Lung microvascular endothelial cell (primary cell): ENCODE measurements around the gene UACA. TPM values are rescaled to one million over a fixed set of nuclear protein-coding genes. Genes with fewer than 3 reads are reported as not detected.
"Not testable (repeated sequence)": the region's sequence is repeated elsewhere in the genome, so short reads cannot be mapped to it uniquely, and the experiment has no call there.

ENCODE experiments used
- DNase-seq, 2 donors: peaks; one replicate each; pipeline versions ENCODE4 v3.0.0 to v3.0.0-alpha.2; 2010; ENCODE audit warnings: low read depth in 2 of 2
- total RNA-seq: library from RNA; depleted of rRNA; stranded (reverse); fragments of >200 nt; gene quantifications from 2 replicates; pipeline ENCODE4 v1.2.1, GENCODE V29; 2014

UACA gene
- total RNA-seq, 1 donor from 2014 or later, result 189 TPM

DNA sequence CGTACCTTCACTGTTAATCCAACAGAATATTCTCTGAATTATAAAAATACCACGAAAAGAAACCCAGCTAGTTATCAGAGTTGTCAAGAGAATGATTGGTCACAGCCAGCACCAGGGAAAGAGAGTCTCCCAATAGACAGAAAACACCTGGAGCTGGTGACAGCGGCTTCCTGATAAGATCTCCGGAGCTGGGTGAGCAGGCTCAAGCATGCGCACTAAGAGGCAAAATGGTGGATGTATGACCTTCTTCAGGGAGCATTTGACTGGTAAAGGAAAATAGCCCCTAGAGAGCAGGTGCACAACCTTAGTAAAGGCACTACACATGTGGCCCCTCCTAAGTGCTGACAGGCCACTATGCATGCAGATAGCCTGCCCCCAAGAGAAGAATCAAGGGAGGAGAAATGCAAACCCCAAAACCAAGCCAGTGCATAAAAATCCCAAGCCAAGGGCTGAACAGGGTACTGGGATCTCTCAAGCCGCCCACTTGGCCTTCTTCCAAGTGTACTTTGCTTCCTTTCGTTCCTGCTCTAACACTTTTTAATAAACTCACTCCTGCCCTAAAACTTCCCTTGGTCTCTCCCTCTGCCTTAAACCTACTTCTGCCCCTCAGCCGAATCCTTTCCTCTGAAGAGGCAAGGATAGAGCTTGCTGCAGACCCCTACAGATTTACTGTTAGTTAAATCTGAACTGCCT lies 93.2 kb downstream of the UACA start:
- no peak for DNase-seq

DNA sequence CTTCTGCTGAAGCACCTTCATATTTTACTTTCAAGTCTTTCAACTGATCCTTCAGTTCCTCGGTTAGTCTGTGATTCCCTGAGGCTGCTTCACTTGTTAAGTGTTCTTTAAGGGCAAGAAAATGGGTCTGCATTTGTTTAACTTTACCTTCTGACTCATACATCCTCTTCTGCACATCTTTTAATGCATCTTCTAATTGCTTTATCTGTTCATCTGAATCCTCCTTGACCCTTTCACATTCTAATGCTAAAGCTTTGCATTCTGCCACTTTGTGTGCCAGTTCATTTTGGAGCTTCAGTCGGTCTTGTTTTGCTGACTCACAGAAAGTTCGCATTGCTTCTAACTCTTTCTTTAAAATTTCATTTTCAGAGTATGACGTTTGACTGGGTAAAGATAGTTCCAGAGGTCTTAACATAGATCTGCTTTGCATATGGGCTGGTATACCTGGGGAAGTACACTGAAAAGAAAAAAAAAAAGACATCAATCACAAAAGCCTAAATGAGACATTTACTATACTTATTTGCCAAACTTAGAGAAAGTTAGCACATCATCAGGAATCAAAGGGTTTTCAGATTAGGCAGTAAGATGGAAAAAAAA lies 94.3 kb downstream of the UACA start:
- no peak for DNase-seq

DNA sequence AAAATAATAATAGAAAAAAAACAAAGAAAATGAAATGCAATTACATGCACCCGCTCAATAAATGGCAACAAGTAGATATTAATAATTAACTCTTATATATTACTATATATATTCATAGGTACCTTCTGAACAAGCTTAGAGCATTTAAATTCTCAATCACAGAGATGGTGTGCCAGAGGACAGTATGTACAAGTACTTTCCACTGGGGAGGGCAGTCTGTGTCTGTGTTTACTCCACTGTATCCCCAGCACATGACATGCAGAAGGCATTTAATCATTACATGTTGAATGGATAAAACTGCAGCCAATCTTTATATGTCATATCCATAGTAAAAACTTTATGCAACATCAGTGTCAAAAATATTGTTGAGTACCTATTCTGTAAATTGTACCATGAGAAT lies 97.8 kb downstream of the UACA start:
- DNase-seq, result no peak

DNA sequence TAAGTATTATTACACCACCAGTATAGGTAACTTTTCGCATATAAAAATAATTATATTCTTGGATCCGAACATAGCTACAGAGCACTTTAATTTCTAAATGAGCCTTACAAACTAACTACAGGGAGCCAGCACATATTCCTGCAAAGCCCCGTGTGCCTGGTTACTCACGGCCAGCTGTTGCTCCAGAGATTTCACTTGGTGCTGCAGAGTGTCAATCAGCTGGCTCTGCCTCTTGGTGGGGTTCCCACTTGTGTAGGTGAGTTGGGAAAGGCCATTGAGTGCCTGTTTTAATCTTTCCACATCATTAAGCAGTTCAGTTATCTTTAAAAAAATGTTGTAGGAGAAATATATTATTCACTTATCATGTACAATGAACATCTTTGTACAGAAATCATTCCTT lies 98.9 kb downstream of the UACA start:
- no peak for DNase-seq

DNA sequence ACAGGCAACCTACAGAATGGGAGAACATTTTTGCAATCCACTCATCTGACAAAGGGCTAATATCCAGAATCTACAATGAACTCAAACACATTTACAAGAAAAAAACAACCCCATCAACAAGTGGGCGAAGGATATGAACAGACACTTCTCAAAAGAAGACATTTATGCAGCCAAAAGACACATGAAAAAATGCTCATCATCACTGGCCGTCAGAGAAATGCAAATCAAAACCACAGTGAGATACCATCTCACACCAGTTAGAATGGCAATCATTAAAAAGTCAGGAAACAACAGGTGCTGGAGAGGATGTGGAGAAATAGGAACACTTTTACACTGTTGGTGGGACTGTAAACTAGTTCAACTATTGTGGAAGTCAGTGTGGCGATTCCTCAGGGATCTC lies 100.3 kb downstream of the UACA start:
- DNase-seq, result not testable (repeated sequence)

DNA sequence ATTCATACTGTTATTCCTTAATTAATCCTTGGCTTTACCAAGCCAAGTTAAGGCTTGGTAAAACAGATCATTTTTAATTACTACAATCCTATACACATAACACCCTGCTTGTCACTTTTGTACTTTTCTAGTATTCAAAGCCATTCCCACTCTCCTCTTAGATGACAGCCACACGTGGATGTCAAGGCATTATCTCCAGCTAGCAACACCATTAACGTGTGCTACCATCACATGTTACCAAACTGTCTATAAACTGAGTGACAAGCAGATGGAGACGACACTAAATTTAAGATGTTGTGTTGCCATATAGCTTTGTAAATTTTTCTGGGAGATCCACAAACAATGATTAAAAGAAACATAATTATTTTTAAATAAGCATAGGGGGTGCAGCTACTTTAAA lies 103.7 kb downstream of the UACA start:
- DNase-seq, result no peak

DNA sequence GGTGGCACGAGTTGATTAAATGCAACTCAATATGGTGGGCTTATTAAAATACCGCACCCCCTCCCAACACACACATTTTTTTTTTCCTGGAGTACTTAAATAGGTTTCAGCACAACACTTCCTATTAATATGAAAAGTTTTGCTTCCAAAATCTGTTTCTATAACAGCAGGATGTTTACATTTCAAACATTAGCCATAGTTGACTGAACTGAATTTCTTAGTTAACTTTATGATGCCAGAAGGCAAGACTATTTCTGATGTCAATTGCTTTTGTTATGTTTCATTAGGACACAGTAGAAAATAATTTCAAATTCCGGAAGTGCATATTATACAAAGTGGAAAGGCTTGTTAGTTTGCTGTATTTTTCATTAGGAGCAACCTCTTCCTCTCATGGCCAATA lies 104.7 kb downstream of the UACA start:
- peak in 1 of 2 donors; percentile 32 for DNase-seq

DNA sequence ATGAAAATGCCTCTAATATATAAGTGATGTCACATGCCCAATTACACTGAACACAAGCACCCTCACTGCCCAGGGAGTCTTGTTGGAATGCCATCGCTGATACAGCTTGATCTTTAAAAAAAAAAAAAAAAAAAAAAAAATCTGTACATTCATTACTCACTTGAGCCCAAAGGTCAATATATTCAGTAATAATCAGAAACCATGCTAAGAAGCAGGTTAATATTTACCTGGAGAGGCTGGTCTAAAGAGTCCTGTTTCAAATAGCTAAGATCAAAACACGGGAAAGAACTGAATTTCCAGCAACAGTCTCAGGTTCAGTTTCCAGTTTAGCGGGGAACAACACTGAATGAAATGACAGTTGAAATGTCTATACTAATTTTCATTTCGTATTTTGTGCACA lies 109.9 kb downstream of the UACA start:
- DNase-seq, result no peak

DNA sequence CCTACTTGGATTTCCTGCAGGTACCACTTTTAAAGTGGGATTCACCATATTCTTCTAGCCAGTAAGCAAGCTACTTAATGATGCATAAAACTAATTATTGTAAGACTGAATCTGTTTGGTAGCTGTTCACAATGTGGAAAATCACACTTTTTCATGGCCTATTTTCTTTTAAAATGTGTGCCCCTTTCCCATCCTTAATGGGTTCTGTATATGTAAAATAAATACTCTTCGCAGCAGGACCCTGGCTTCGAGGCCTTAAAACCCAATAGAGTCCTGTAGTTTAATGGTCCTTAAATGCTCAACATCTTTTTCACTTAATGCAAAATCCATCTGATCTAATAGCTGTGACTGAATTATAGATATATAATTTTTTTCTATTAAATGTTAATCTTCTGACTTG lies 111.0 kb downstream of the UACA start:
- no peak for DNase-seq

DNA sequence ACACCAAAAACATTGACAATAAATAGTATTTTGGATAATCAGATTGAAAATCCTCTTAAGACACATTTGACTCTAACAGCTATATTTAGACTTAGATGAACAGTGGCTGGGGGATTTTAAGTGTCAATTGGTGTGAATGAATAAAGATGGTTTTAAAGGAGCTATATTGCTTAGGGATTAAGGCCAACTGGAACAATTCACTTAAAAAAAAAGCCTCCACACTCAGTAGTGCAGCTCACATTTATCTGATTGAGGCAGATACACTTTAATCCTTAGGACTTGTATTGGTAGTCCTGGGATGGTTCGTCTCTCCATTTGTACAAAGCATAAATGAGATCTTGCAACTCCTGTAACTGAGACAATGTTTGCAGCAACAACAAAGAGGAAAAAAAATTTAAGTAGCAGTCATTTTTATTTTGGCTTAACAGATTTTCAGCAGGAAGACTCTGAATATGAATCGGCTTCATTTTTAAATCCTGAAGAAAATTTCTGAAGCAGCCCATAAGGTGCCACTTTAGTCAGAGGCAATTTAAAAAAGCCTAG lies 112.0 kb downstream of the UACA start:
- DNase-seq, result no peak

DNA sequence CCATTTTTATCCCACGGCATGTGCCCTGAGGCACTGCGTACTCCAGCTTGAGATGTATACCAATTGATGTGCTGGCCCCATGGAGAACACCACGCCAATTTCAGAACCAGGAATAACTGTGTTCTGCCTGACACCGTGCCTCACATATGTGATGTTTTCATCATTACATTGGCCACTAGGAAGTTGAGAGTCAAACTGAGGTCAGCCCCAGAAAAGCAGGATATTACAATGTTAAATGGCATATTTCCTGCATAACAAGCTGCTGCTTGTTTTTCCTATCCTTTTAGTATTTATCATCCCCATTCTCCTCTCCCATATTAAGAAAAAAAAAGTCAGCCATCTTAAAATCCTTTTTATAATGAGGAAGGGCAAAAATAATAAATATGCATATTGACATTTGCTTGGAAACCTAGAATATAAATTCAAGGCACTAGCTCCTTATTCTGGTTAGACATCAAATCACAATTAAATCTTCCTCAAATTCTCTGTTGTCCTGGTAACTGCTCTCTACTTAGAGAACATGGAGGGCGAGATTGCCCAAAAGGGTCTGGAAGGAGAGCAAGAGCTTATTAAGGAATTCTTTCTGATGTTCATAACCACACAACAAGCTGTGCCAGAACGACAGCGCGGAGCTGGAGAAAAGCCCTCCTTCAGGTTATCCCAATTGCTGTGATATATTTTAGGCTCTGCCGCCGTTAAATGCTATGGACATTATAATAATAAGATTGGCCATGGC lies 112.6 kb downstream of the UACA start:
- peak; percentile 88 to 96 for DNase-seq

DNA sequence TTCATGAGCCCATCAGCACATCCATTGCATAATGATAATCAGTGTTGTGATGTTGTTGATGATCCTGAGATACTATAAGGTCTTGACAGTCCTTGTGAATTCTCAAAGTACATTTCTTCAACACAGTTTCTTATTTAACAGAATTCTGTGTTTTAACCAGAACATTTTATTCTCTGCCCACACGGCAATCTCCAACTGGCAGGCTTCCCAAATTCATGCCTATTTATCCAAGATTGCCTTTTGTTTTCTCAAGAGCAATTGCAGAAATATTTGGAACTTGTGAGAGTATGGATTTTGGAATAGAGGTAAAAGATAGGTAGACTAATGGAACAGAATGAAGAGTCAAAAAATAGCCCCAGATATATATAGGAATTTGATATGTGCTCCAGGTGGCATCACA lies 116.0 kb downstream of the UACA start:
- no peak for DNase-seq

DNA sequence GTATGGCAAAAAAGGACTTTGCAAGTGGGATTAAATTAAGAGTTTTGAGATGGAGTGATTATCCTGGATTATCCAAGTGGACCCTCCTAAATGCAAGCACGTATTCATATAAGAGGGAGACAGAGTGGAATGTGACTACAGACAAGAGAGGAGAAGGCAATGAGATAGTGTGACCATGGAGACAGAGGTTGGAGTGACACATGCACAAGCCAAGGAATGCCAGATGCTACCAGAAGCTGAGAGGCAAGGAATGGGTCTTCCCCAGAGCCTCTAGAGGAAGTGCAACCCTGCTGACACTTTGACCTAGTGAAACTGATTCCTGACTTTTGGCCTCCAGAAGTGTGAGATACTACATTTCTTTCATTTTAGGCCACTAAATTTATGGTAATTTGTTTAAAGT lies 117.2 kb downstream of the UACA start:
- DNase-seq, result no peak

DNA sequence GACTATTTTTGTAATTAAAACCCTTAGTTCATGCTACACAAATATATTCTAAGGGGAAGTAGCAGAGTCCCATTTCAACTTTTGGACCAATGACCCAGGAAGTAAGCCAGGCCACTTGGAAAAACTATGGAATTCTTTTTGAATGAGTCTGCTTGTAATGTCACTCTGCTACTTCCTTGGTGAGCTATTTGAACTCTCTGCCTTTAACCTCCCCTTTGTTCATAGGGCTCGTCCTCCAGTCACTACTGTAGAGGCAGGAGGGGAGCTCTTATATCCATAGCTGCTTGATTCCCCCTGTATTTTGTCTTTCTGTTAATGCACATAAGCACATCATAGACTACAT lies 119.6 kb downstream of the UACA start:
- DNase-seq, result no peak

DNA sequence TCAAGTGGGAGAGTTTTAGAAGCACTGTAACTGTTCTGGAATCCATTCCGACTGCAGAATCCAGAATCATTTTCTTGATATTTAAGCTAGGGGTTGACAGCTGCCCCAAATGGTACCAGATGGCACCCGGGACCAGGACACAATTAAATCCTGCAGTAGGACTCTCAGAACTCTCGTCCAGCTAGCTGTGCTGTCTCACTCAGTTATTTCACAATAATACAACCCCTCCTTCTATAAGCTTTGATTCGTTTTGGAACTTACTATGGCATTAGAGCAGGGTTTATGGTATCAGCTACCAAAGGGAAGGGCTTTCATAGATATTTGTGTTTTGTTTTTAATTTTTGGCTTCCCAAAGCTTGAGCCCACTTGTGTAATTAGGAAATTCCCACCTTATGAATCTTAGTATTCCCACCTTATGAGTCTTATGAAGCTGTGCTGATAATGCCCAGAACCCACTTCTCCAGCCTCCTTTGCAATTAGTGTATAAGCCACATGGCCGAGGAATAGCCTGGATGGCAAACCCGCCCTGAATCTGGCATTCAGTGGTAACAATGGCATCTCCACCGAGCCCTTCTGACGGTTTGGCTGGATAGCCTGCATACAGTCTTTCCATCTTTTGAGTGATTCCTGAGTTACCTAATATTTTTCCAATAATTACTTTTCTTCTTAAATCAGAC lies 120.1 kb downstream of the UACA start:
- no peak for DNase-seq

DNA sequence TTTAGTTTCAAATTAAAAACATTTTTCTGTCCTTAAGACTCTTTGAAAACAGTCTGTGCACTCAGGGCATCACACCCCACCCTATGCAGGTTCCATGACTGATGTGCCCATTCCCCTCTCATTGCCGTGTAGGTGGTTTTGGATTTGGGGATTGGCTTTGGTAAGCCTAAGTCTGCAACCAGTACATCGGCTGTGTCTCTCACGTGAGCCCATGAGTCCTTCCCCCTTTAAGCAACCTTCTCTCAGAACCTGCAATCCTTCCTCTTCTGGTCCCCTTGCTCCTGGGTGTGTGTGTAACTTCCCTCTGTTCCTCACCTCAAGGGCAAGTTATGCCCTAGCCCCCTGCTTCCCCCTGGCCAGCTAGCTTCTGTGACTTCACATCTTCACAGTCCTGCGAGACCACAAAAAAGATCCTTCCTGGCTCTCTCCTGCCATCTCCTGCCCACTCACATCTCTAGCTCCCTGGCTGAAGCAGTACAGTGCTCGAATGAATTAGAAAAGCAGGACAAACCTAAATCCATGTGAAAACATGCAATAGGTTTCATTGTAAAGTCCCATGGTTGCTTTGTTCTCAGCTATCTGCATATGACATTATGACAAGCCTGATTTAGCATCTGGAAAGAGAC lies 126.7 kb downstream of the UACA start:
- no peak for DNase-seq

DNA sequence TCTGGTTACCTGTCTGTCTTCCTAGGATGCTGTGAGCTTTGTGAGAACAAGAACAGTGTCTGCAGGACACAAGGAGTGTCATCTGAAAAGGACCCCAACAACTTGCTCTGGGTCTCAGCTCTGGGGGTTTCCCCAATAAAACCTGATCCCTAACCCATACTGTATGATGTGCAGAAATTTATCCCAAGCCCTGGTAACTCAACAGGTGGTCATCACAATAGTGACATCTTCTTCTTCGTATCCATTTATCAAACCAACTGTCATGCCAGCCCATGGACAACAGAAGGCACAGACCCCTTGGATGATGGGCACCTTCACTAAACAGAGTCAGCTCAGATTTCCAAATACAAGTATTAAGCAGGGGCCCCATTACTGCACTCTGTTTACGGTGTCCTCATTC lies 127.5 kb downstream of the UACA start:
- no peak for DNase-seq

DNA sequence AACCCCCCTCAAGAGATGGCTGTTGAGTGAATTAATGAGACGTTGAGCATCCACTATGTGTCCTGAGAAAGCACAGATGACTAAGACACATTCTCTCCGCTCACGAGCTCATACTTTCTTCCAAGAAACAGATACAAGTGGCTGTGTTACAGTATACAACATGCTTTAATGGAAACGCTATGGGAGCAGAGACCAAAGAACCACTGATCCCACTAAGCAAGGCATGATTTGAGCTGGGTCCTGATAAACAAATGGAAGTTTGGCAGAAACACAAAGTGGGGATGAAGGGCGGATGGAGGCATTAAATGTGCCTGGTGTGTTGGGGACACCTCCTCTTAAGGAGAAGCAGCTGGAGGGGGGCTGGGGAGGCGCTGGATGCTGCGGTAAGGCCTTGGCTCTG lies 129.4 kb downstream of the UACA start:
- DNase-seq, result no peak

DNA sequence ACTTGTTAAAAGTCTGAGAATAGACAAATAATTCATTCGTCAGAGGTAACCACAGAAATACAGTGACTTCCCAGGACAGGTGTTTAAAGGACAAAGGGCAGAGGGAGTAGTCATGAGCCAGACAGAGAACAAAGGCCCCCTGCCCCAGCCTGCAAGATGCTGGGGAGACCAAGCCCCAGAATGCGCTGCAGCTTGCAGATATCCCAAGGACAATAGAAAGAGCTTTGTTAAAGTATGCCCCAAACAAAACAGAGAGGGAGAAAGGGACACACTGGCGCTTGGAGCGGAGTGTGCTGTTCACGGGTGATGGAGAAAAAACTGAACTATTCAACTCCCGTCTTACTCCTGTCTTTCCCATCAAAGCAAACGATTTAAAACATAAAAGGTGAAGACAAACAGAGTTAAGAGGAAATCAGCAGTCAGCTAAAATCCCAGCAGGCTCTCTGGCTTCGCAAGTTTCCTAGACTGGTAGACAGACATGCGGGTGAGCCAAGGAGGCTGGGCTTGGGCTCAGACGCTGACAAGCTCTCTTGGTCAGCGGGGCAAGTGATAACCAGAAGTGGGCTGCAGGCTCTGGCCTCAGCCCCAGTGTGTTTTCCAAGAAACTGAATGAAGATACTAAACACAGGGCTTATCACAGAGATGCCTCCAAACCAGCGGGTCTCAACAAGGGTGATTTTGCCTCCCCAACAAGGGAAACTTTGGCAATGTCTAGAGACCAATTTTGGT lies 130.1 kb downstream of the UACA start:
- no peak for DNase-seq

DNA sequence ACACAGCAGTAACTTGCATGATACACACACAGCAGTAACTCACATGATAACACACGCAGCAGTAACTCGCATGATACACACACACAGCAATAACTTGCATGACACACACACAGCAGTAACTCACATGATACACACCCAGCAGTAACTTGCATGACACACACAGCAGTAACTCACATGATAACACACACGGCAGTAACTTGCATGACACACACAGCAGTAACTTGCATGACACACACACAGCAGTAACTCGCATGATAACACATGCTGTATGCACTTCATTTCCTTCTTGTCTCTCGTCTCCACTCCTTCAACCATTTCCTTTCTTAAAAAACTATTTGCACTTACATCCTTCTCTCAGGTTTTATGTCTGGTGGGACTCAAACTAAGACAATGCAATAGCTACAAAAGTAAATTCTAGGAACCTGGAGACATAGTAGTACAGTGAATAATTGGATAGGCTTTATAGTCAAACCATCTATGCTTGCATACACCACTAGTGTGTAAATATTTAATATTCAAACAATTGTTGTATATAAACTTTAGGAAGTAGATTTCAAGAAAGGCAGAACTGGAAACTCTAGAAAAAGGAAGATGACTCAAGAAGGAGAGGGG lies 130.8 kb downstream of the UACA start:
- DNase-seq, result peak in 1 of 2 donors; percentile 23

DNA sequence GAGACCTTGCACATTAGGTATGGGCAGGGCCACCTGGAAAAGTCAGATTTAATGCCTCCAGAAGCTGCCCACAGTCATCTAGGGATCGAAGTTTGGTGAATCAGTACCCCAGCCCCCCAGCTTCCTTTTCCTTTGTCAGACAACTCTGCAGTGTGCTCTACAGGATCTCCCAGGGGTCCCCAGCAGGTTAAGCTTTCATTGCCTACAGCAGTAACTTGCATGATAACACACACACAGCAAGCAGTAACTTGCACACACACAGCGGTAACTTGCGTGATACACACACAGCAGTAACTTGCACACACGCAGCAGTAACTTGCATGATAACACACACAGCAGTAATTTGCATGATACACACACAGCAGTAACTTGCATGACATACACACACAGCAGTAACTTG lies 131.3 kb downstream of the UACA start:
- DNase-seq, result no peak
